GM23338 (cell line): ENCODE measurements around the gene OBP2A. TPM values are rescaled to one million over a fixed set of nuclear protein-coding genes. Genes with fewer than 3 reads are reported as not detected.

ENCODE experiments used
- ATAC-seq: fragments of 200-7000 bp; cut with Tn5 transposase; 3 replicates; pipeline ENCODE4 v1.9.1; 2020
- DNase-seq: peaks from one replicate; pipeline ENCODE4 v3.0.0-alpha.2; 2015; ENCODE audit warnings: low spot score
- H2AFZ ChIP-seq: fragments of 200-600 bp; sonication (generic); 2 replicates; pipeline ENCODE4 v1.8.0; 2016; ENCODE audit warnings: antibody characterized with exemption, mild to moderate bottlenecking, moderate library complexity
- H3F3A ChIP-seq: fragments of 200-600 bp; sonication (generic); replicated peaks from 2 replicates; pipeline ENCODE4 v1.8.0; 2017; ENCODE audit warnings: antibody characterized with exemption, mixed run types, low read depth
- H3K27ac ChIP-seq: fragments of 200-600 bp; sonication (generic); 2 replicates; pipeline ENCODE4 v1.6.1; 2016; ENCODE audit warnings: low read depth
- H3K27me3 ChIP-seq: fragments of 200-600 bp; sonication (generic); 2 replicates; pipeline ENCODE4 v1.8.0; 2016; ENCODE audit warnings: mild to moderate bottlenecking, mixed run types, moderate library complexity; ENCODE audit not compliant: insufficient read depth
- H3K36me3 ChIP-seq: fragments of 200-600 bp; sonication (generic); 2 replicates; pipeline ENCODE4 v1.8.0; 2016; ENCODE audit warnings: mild to moderate bottlenecking; ENCODE audit not compliant: insufficient read depth
- H3K4me1 ChIP-seq: fragments of 200-600 bp; sonication (generic); 2 replicates; pipeline ENCODE4 v1.8.0; 2016; ENCODE audit warnings: mild to moderate bottlenecking, moderate library complexity; ENCODE audit not compliant: insufficient read depth
- H3K4me2 ChIP-seq: fragments of 200-600 bp; sonication (generic); 2 replicates; pipeline ENCODE4 v1.7.1; 2017; ENCODE audit warnings: mixed run types
- H3K4me3 ChIP-seq: fragments of 200-600 bp; sonication (generic); 2 replicates; pipeline ENCODE4 v1.6.1; 2016; ENCODE audit warnings: mixed run types
- H3K79me2 ChIP-seq: fragments of 200-600 bp; sonication (generic); replicated peaks from 2 replicates; pipeline ENCODE4 v1.8.0; 2017; ENCODE audit warnings: mild to moderate bottlenecking; ENCODE audit not compliant: insufficient read depth
- H3K9me2 ChIP-seq: fragments of 200-600 bp; sonication (generic); 2 replicates; pipeline ENCODE4 v1.8.0; 2017; ENCODE audit not compliant: insufficient read depth
- H4K20me1 ChIP-seq: fragments of 200-600 bp; sonication (generic); replicated peaks from 2 replicates; pipeline ENCODE4 v1.8.0; 2017; ENCODE audit warnings: mild to moderate bottlenecking; ENCODE audit not compliant: insufficient read depth
- H3K27ac Mint-ChIP-seq: 2 replicates; pipeline ENCODE4 v1.8.0; 2020; ENCODE audit warnings: inconsistent platforms, mild to moderate bottlenecking, moderate library complexity, mixed read lengths
- H3K27me3 Mint-ChIP-seq: 3 replicates; pipeline ENCODE4 v1.8.0; 2022; ENCODE audit warnings: low read depth, mild to moderate bottlenecking, moderate library complexity, mixed read lengths, inconsistent platforms; ENCODE audit not compliant: insufficient read depth, poor library complexity
- H3K36me3 Mint-ChIP-seq: 3 replicates; pipeline ENCODE4 v1.8.0; 2021; ENCODE audit warnings: low read depth, mild to moderate bottlenecking, inconsistent platforms, moderate library complexity, mixed read lengths
- H3K4me1 Mint-ChIP-seq: 3 replicates; pipeline ENCODE4 v1.8.0; 2020; ENCODE audit warnings: mild to moderate bottlenecking, inconsistent platforms, mixed read lengths
- H3K4me3 Mint-ChIP-seq: 3 replicates; pipeline ENCODE4 v1.8.0; 2021; ENCODE audit warnings: moderate library complexity, mild to moderate bottlenecking, inconsistent platforms, mixed read lengths
- H3K9me3 Mint-ChIP-seq: 3 replicates; pipeline ENCODE4 v1.8.0; 2020; ENCODE audit warnings: moderate library complexity, mild to moderate bottlenecking, inconsistent platforms, mixed read lengths
- CREB1 ChIP-seq: fragments of 250-450 bp; sonication (Bioruptor Pico); IDR thresholded peaks from 2 replicates; pipeline ENCODE4 v1.5.0; 2020; ENCODE audit warnings: low read depth, mild to moderate bottlenecking, moderate library complexity
- ETS1 ChIP-seq: IDR thresholded peaks from 2 replicates; pipeline ENCODE4 v1.6.1; 2016; ENCODE audit warnings: antibody characterized with exemption
- NANOG ChIP-seq: IDR thresholded peaks from 2 replicates; pipeline ENCODE4 v1.6.1; 2016; ENCODE audit warnings: antibody characterized with exemption, borderline replicate concordance
- POLR2AphosphoS5 ChIP-seq: IDR thresholded peaks from 2 replicates; pipeline ENCODE4 v1.6.1; 2016; ENCODE audit warnings: antibody characterized with exemption, low read depth
- STAT1 ChIP-seq: IDR thresholded peaks from one replicate; pipeline ENCODE4 v1.6.1; 2016; ENCODE audit warnings: antibody characterized with exemption; ENCODE audit not compliant: unreplicated experiment
- ZNF462 ChIP-seq: fragments of 250-450 bp; sonication (Bioruptor Pico); IDR thresholded peaks from 2 replicates; pipeline ENCODE4 v1.5.0; 2020; ENCODE audit warnings: mild to moderate bottlenecking, moderate library complexity
- polyA plus RNA-seq: library from polyadenylated mRNA; unstranded; fragments of >200 nt; fragmentation: Nextera tagmentation; extraction: Ambion mirVana; gene quantifications from 2 replicates; pipeline ENCODE4 v1.2.1, GENCODE V29; 2016
- total RNA-seq: library from RNA; depleted of rRNA; stranded (reverse); fragments of >200 nt; shearing (Covaris generic); gene quantifications from 2 replicates; pipeline ENCODE4 v1.2.3, GENCODE V29; 2014
- TF ChIP-seq, protein P1 (sequence below): IDR thresholded peaks from one replicate; pipeline ENCODE4 v1.6.1; 2018; ENCODE audit warnings: antibody characterized with exemption; ENCODE audit not compliant: unreplicated experiment

Gene OBP2A
- total and polyA plus RNA-seq, 2 experiments from 2014 or later, result not detected

GRCh38 chr9:135524130-135524861 lies 21.6 kb upstream of the OBP2A start:
- Histone ChIP-seq H3K27me3 (no peaks in the 10 kb centered on the region), H3K4me2 (no peak overlapping the region), H2AFZ (no peak overlapping the region), H4K20me1 (no peaks in the 10 kb centered on the region), H3K4me3 (no peak overlapping the region), H3F3A (no peaks in the 10 kb centered on the region), H3K4me1 (no peaks in the 10 kb centered on the region; the same call in 1 of the 2 replicates), H3K9me2 (no peaks in the 10 kb centered on the region), H3K36me3 (no peaks in the 10 kb centered on the region), H3K27ac (no peak overlapping the region), H3K79me2 (no peaks in the 10 kb centered on the region)
- H3K4me3 Mint-ChIP-seq, result no peak overlapping the region
- H3K9me3 Mint-ChIP-seq, result no peaks in the 10 kb centered on the region
- TF ChIP-seq CREB1 (CRISPR knock-in tag), result no peak
- TF ChIP-seq, protein P1, sequence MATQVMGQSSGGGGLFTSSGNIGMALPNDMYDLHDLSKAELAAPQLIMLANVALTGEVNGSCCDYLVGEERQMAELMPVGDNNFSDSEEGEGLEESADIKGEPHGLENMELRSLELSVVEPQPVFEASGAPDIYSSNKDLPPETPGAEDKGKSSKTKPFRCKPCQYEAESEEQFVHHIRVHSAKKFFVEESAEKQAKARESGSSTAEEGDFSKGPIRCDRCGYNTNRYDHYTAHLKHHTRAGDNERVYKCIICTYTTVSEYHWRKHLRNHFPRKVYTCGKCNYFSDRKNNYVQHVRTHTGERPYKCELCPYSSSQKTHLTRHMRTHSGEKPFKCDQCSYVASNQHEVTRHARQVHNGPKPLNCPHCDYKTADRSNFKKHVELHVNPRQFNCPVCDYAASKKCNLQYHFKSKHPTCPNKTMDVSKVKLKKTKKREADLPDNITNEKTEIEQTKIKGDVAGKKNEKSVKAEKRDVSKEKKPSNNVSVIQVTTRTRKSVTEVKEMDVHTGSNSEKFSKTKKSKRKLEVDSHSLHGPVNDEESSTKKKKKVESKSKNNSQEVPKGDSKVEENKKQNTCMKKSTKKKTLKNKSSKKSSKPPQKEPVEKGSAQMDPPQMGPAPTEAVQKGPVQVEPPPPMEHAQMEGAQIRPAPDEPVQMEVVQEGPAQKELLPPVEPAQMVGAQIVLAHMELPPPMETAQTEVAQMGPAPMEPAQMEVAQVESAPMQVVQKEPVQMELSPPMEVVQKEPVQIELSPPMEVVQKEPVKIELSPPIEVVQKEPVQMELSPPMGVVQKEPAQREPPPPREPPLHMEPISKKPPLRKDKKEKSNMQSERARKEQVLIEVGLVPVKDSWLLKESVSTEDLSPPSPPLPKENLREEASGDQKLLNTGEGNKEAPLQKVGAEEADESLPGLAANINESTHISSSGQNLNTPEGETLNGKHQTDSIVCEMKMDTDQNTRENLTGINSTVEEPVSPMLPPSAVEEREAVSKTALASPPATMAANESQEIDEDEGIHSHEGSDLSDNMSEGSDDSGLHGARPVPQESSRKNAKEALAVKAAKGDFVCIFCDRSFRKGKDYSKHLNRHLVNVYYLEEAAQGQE, result no peak
- no peak for TF ChIP-seq ZNF462 (CRISPR knock-in tag)
- TF ChIP-seq NANOG, result no peak
- TF ChIP-seq STAT1, result no peak
- no peak for TF ChIP-seq ETS1
- no peak for TF ChIP-seq POLR2AphosphoS5
- DNase-seq (no peak), ATAC-seq (no peak)
- peaks cover 10% of the 10 kb centered on the region; the same call in 2 of the 3 replicates for H3K4me1 Mint-ChIP-seq
- H3K36me3 Mint-ChIP-seq, result no peaks in the 10 kb centered on the region
- H3K27ac Mint-ChIP-seq, result no peak overlapping the region
- peaks cover 4% of the 10 kb centered on the region for H3K27me3 Mint-ChIP-seq
